H1 (cell line): ENCODE measurements around the gene KRTAP5-6. TPM values are rescaled to one million over a fixed set of nuclear protein-coding genes. Genes with fewer than 3 reads are reported as not detected.

Source experiments
- CHD7 ChIP-seq: fragments of 300-600 bp; sonication (generic); IDR thresholded peaks from 2 replicates; pipeline ENCODE4 v1.7.1; 2012; ENCODE audit warnings: low read length, moderate library complexity, mild to moderate bottlenecking, inconsistent platforms; ENCODE audit not compliant: insufficient replicate concordance
- polyA plus RNA-seq, 7 experiments: library from polyadenylated mRNA; depleted of rRNA in 3 of 7; stranded (reverse) in 5 of 7; unstranded in 2 of 7; fragments of >200 nt in 5 of 7; fragments of 200-250 nt in 2 of 7; gene quantifications; 1 replicate in 5 of 7; 2 replicates in 1 of 7; 4 replicates in 1 of 7; pipeline versions ENCODE4 v1.2.1 to v1.2.3, GENCODE V29; 2011 to 2013; ENCODE audit warnings: missing spikeins in 2 of 7, mixed read lengths in 2 of 7
- total RNA-seq: library from RNA; stranded (reverse); fragmentation: NEBNext Ultra II Directional; extraction: Animal tissue kit (Norgen Biotek cat#: 25700); gene quantifications from 2 replicates; pipeline ENCODE4 v1.2.1, GENCODE V29; 2021

The KRTAP5-6 gene
- total and polyA plus RNA-seq, 2 of the 8 experiments (the other 6 are each of a cell fraction or from before 2014, with no cell fraction given): not detected

- no peak for TF ChIP-seq CHD7
- TF ChIP-seq, all 59 proteins: peak for 0
Observed at GRCh38 chr11:1727861-1728260, 30.9 kb downstream of the KRTAP5-6 start (continued).
